OCI-LY1 (cell line): Measurements from ENCODE around the gene POU2F1.
A peak's percentile ranks its signal among the peaks of the same experiment; 100 is the strongest.

Source experiments
- H2AFZ ChIP-seq: fragments of 200-600 bp; sonication (generic), shearing (Covaris generic); 2 replicates; pipeline ENCODE4 v1.6.0; 2014; ENCODE audit warnings: antibody characterized with exemption, mild to moderate bottlenecking, low read length
- H3F3A ChIP-seq: fragments of 200-600 bp; sonication (generic), shearing (Covaris generic); 2 replicates; pipeline ENCODE4 v1.6.0; 2014; ENCODE audit warnings: mild to moderate bottlenecking, antibody characterized with exemption, low read length, moderate library complexity; ENCODE audit not compliant: insufficient read depth
- H3K27ac ChIP-seq: fragments of 200-600 bp; sonication (generic); 2 replicates; pipeline ENCODE4 v1.5.1; 2014; ENCODE audit warnings: low read length, mixed run types, mild to moderate bottlenecking, low read depth; ENCODE audit not compliant: poor library complexity, severe bottlenecking
- H3K27me3 ChIP-seq: fragments of 200-600 bp; sonication (generic); 2 replicates; pipeline ENCODE4 v1.6.0; 2014; ENCODE audit warnings: antibody characterized with exemption, mild to moderate bottlenecking, low read length, moderate library complexity; ENCODE audit not compliant: insufficient read depth
- H3K36me3 ChIP-seq: fragments of 200-600 bp; sonication (generic); 2 replicates; pipeline ENCODE4 v1.6.1; 2014; ENCODE audit warnings: mild to moderate bottlenecking, antibody characterized with exemption, low read length, moderate library complexity, mixed read lengths; ENCODE audit not compliant: insufficient read depth
- H3K4me1 ChIP-seq: fragments of 200-600 bp; sonication (generic); 2 replicates; pipeline ENCODE4 v1.5.1; 2014; ENCODE audit warnings: mild to moderate bottlenecking, low read length, moderate library complexity; ENCODE audit not compliant: insufficient read depth, severe bottlenecking
- H3K4me2 ChIP-seq: fragments of 200-600 bp; sonication (generic), shearing (Covaris generic); 2 replicates; pipeline ENCODE4 v1.6.1; 2014; ENCODE audit warnings: low read length
- H3K4me3 ChIP-seq: fragments of 200-600 bp; sonication (generic); 2 replicates; pipeline ENCODE4 v1.5.1; 2014; ENCODE audit warnings: low read length, low read depth, mild to moderate bottlenecking, mixed read lengths; ENCODE audit not compliant: poor library complexity, severe bottlenecking
- H3K79me2 ChIP-seq: fragments of 200-600 bp; shearing (Covaris generic); 2 replicates; pipeline ENCODE4 v1.6.1; 2016; ENCODE audit warnings: mixed run types, low read length, mixed read lengths; ENCODE audit not compliant: insufficient read depth
- H3K9ac ChIP-seq: fragments of 200-600 bp; sonication (generic), shearing (Covaris generic); 2 replicates; pipeline ENCODE4 v1.6.1; 2014; ENCODE audit warnings: mild to moderate bottlenecking, low read length, mixed read lengths
- H3K9me2 ChIP-seq: fragments of 200-600 bp; sonication (generic), shearing (Covaris generic); 2 replicates; pipeline ENCODE4 v1.6.1; 2014; ENCODE audit warnings: low read depth, mild to moderate bottlenecking, low read length, mixed read lengths
- H3K9me3 ChIP-seq: fragments of 200-600 bp; shearing (Covaris generic); 2 replicates; pipeline ENCODE4 v1.6.1; 2014; ENCODE audit warnings: low read length, mixed read lengths
- H4K20me1 ChIP-seq: fragments of 200-600 bp; sonication (generic), shearing (Covaris generic); 2 replicates; pipeline ENCODE4 v1.6.0; 2016; ENCODE audit warnings: mild to moderate bottlenecking, low read length; ENCODE audit not compliant: insufficient read depth
- EZH2 ChIP-seq: fragments of 200-600 bp; sonication (generic), shearing (Covaris generic); IDR thresholded peaks from 2 replicates; pipeline ENCODE4 v1.8.0; 2017; ENCODE audit warnings: borderline replicate concordance, mixed run types, mild to moderate bottlenecking, antibody characterized with exemption, low read length, moderate library complexity, mixed read lengths
- TF ChIP-seq, protein P1 (sequence below): fragments of 200-600 bp; sonication (generic), shearing (Covaris generic); IDR thresholded peaks from 2 replicates; pipeline ENCODE4 v1.5.1; 2017; ENCODE audit warnings: mild to moderate bottlenecking, antibody characterized with exemption, low read length, moderate library complexity, mixed read lengths

Gene POU2F1

DNA sequence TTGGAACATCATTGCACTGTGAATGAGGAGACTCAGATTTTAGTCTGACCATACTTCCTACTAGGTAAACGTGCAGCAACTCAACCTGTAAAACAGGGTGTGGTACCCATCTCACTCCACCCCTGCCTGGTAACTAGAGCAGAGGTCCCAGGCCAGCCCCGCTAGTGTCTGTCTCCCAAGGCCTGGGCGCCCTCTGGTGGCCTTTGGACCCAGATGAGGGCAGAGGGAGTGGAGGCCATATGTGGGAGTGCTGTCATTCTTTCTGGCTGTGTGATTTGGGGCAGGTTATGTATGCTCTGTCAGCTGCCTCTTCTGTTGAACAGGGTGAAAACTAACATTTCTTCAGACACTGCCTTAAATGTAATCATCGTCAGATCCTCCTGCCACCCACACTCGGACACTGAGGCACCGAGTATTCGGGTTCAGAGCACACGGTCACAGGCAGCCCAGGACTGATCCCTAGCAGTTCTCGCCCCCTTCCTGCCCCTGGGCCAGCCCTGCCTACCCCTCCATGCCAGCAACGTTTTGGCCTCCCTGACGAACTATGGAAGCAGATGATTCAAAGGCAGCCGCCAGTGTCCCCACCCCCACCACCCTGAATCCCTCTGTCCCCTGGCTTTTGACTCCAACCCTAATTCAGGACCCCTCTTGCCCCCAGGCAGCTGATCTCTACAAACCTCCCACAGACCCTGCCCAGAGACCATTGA, 221.6 kb downstream of the POU2F1 start:
- Histone ChIP-seq H3F3A (no peaks in the 10 kb centered on the region), H3K27ac (peak overlapping the region; percentile 25), H4K20me1 (no peaks in the 10 kb centered on the region), H3K9me3 (no peaks in the 10 kb centered on the region), H3K9ac (no peak overlapping the region; the same call in 1 of the 2 replicates), H3K79me2 (no peaks in the 10 kb centered on the region), H3K4me3 (no peak overlapping the region), H3K4me1 (peaks cover 55% of the 10 kb centered on the region), H3K36me3 (no peaks in the 10 kb centered on the region), H3K27me3 (no peaks in the 10 kb centered on the region), H2AFZ (no peak overlapping the region), H3K9me2 (no peaks in the 10 kb centered on the region), H3K4me2 (no peak overlapping the region)
- TF ChIP-seq, protein P1, sequence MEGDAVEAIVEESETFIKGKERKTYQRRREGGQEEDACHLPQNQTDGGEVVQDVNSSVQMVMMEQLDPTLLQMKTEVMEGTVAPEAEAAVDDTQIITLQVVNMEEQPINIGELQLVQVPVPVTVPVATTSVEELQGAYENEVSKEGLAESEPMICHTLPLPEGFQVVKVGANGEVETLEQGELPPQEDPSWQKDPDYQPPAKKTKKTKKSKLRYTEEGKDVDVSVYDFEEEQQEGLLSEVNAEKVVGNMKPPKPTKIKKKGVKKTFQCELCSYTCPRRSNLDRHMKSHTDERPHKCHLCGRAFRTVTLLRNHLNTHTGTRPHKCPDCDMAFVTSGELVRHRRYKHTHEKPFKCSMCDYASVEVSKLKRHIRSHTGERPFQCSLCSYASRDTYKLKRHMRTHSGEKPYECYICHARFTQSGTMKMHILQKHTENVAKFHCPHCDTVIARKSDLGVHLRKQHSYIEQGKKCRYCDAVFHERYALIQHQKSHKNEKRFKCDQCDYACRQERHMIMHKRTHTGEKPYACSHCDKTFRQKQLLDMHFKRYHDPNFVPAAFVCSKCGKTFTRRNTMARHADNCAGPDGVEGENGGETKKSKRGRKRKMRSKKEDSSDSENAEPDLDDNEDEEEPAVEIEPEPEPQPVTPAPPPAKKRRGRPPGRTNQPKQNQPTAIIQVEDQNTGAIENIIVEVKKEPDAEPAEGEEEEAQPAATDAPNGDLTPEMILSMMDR, result peak; percentile 94
- no peak for TF ChIP-seq EZH2

DNA sequence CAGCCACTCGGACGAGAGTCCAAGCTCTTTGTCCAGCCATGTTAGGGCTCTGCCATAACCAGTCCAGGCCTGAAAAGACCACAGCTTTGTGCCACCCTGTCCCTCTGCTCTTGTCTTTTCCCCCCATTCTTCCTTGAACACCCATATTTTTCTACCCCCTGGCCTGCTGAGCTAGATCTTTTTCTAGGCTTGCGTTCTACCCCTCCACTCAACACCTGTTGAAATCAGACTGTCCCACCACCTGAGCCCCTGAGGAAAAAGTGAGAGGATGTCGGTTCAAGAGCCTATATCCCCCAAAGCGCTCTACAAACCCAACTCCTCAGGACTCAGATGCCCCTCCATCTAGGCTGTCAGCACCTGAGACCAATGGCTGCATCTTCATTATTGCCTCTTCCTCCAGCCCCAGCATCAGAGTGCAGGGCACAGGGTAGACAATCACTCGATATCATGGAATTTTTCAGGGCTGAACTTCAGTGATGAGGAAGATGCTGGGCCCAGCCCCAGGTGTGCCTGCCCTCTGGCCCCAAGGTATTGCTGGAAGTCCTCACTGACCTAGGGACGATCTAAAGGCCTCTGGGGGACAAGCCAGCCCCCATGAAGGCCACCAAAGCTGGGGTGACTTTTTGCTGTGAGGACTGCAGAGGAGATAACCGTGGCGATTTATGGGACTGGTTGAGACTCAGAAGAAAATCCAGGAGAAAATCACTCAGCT, 222.3 kb downstream of the POU2F1 start:
- H3K4me1 ChIP-seq, result peaks cover 59% of the 10 kb centered on the region
- TF ChIP-seq, protein P1, result no peak
- TF ChIP-seq EZH2, result no peak

DNA sequence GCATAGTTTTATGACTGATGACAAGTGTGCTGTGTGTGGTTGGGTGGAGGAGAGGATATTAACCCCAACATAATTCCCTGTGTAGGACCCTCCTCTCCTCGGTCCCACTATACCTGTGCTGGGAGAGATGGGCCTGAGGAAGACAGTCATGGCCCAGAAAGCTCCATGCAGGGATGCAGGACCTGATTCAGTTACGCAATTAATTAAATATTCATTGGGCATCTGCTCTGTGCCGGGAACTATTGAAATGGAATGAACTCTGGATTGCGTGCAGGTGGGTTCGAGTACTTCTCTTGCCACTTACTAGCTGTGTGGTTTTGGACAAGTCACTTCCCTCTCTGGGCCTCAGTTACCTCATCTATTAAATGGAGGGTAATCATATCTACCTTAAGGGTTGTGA, 223.1 kb downstream of the POU2F1 start:
- no peak overlapping the region for H3K27ac ChIP-seq
- no peak overlapping the region for H3K4me2 ChIP-seq
- H4K20me1 ChIP-seq, result no peaks in the 10 kb centered on the region
- no peak overlapping the region for H2AFZ ChIP-seq
- H3K36me3 ChIP-seq, result no peaks in the 10 kb centered on the region
- no peaks in the 10 kb centered on the region for H3F3A ChIP-seq
- no peak overlapping the region for H3K9ac ChIP-seq
- H3K4me1 ChIP-seq, result peaks cover 59% of the 10 kb centered on the region
- no peaks in the 10 kb centered on the region for H3K9me2 ChIP-seq
- H3K9me3 ChIP-seq, result no peaks in the 10 kb centered on the region
- no peak overlapping the region for H3K4me3 ChIP-seq
- TF ChIP-seq, protein P1, result no peak
- no peak for TF ChIP-seq EZH2
- no peaks in the 10 kb centered on the region for H3K27me3 ChIP-seq
- H3K79me2 ChIP-seq, result no peaks in the 10 kb centered on the region

More for the DNA sequence above, 222.3 kb downstream of the POU2F1 start:
- H3K36me3 ChIP-seq, result no peaks in the 10 kb centered on the region
- no peaks in the 10 kb centered on the region for H3F3A ChIP-seq
- no peak overlapping the region; the same call in 1 of the 2 replicates for H3K9ac ChIP-seq
- no peak overlapping the region for H2AFZ ChIP-seq
- no peak overlapping the region for H3K27ac ChIP-seq
- H3K4me2 ChIP-seq, result no peak overlapping the region
- no peak overlapping the region for H3K4me3 ChIP-seq
- no peaks in the 10 kb centered on the region for H3K9me3 ChIP-seq
- no peaks in the 10 kb centered on the region for H3K27me3 ChIP-seq
- H4K20me1 ChIP-seq, result no peaks in the 10 kb centered on the region
- H3K9me2 ChIP-seq, result no peaks in the 10 kb centered on the region
- H3K79me2 ChIP-seq, result no peaks in the 10 kb centered on the region
